PFSK-1 (cell line): ENCODE data around the gene TNS3.

Source experiments
- FOXP2 ChIP-seq: optimal IDR thresholded peaks from 2 replicates; pipeline ENCODE3; 2011; ENCODE audit warnings: borderline replicate concordance, control low read depth, inconsistent platforms; ENCODE audit not compliant: insufficient read depth; ENCODE audit errors: extremely low read length, extremely low read depth
- POLR2AphosphoS5 ChIP-seq: IDR thresholded peaks from 2 replicates; pipeline ENCODE4 v1.6.1; 2012; ENCODE audit warnings: low read depth, mild to moderate bottlenecking, control low read depth, low read length, moderate library complexity
- REST ChIP-seq, 2 experiments: IDR thresholded peaks; 2 replicates each; pipeline versions ENCODE4 v1.6.1 to v1.8.0; 2011 to 2012; ENCODE audit warnings: low read depth in 2 of 2, low read length in 2 of 2, control low read depth in 1 of 2, inconsistent platforms in 1 of 2, mild to moderate bottlenecking in 1 of 2, moderate library complexity in 1 of 2; ENCODE audit not compliant: insufficient read depth in 1 of 2
- SIN3A ChIP-seq: IDR thresholded peaks from 2 replicates; pipeline ENCODE4 v1.6.1; 2012; ENCODE audit warnings: mild to moderate bottlenecking, low read length, moderate library complexity, borderline replicate concordance; ENCODE audit not compliant: insufficient read depth
- TAF1 ChIP-seq: IDR thresholded peaks from 2 replicates; pipeline ENCODE4 v1.6.1; 2012; ENCODE audit warnings: low read length, control low read depth, borderline replicate concordance; ENCODE audit not compliant: insufficient read depth

TNS3 gene

GRCh38 chr7:47521011-47521795 lies 60.7 kb downstream of the TNS3 start:
- TF ChIP-seq SIN3A (no peak), POLR2AphosphoS5 (no peak), FOXP2 (no peak), TAF1 (no peak), REST (IDR thresholded peaks at IDR 0.05; ENCODE audit: insufficient read depth in 1 of 2, low read depth in 2 of 2, low read length in 2 of 2) (no peak)

- TF ChIP-seq SIN3A (no peak), REST (IDR thresholded peaks at IDR 0.05; ENCODE audit: insufficient read depth in 1 of 2, low read depth in 2 of 2, low read length in 2 of 2) (no peak), TAF1 (no peak), POLR2AphosphoS5 (no peak), FOXP2 (no peak)
Measured at GRCh38 chr7:47520406-47520805, 61.5 kb downstream of the TNS3 start.

DNA sequence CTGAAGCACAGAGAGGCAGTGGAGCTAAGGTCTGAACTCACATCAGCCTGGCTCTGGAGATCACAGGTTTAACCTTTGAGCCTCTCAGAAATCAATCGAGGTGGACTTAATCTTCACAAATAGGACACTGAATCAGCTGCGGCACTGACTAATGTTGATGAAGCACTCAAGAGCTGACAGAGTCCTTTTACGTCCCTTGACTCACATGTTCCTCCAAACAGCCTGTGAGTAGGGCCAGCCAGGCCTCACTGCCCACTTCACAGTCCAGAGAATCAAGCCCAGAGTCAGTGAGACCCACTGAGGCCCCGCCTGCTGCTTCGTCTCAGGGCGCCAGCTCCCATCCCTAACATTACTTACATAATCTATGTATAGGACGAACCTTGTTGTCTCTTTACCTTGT lies 63.1 kb downstream of the TNS3 start:
- TF ChIP-seq POLR2AphosphoS5 (no peak), FOXP2 (no peak), TAF1 (no peak)

- no peak for TF ChIP-seq SIN3A
- TF ChIP-seq FOXP2: no peak
- TF ChIP-seq TAF1: no peak
- no peak for TF ChIP-seq POLR2AphosphoS5
- TF ChIP-seq REST (IDR thresholded peaks at IDR 0.05; ENCODE audit: insufficient read depth in 1 of 2, low read depth in 2 of 2, low read length in 2 of 2): no peak
Measured at GRCh38 chr7:47517821-47518480, 64.0 kb downstream of the TNS3 start.

DNA sequence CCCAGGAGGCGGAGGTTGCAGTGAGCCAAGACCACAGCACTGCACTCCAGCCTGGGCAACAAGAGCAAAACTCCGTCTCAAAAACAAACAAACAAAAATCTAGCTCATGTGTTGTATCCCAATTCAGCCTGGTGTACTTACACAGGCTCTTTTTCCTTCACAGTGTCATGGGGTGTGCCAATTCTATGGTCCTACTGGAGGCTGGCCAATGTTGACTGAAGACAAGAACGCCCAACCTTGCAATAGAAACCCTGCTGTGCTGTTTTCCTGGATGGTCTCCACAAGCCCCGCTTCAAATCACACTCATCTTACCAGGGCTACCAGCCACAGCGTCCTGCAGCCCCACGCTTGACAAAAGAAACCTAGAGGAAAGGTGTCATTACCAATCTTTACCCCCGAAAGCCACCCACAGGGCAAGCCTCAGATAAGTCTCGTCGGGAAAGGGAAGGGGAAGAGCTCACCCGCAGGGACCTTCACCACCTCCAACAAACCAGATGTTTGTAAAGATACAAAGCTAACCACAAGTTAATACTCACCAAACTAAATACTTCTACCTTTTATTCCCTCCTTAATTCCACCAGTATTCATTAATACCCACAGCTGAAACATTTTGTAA lies 64.8 kb downstream of the TNS3 start:
- TF ChIP-seq TAF1 (no peak), POLR2AphosphoS5 (no peak), FOXP2 (no peak), REST (IDR thresholded peaks at IDR 0.05; ENCODE audit: insufficient read depth in 1 of 2, low read depth in 2 of 2, low read length in 2 of 2) (no peak), SIN3A (no peak)
